ENCODE measurements around the gene ZBED3. TPM values are rescaled to one million over a fixed set of nuclear protein-coding genes. Genes with fewer than 3 reads are reported as not detected.

Gene ZBED3
- total RNA-seq, 4 donors from 2014 or later: 5.7 to 33.5 (median 18.4) TPM

DNA sequence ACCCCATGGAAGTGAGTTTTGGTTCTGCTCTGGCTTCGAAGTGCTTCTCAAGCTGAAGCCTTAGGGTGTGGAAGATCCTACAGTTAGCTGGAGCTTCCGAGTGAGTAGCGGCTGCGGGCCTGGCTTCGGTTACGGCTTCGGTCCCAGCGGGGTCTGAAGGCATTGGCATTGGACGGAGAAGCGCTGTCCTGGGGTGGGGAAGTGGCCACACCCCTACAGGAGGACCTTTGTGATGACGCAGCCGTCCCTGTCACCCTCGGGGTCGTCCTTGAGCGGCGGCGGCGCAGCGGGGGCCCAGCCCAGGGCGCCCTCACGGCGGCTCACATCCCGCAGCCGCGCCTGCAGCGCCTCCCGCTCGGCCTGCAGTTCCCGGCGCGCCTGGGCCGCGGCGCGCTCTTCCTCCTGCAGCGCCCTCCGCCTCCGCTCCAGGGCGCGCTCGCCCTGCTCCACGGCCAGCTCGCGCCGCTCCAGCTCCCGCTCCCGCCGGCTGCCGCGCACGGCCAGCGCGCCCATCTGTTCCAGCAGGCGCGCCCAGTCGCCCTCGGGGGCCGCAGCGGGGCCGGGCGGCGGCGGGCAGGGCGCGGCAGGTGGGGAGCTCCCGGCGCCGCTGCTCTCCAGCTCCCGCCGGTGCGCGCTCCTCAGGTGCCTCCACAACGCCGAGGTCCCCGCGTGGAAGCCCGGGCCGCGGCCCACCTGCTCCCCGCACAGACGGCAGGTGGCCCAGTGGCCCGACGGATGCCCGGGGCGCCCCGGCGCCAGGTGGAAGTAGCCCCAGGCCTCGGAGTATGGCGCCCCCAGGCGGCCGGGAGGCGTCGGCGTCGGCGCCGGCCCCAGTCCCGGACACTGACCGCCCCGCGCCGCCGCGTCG is 9.9 kb downstream of the ZBED3 start:
- H3K36me3 ChIP-seq: no peaks in the 10 kb centered on the region
- 10% methylated on average over 8 to 33 of the region's 105 CpGs for WGBS, 2 donors
- H3K27me3 ChIP-seq: no peaks in the 10 kb centered on the region
- peak overlapping the region; percentile 23 to 74 (median 42) for H3K4me3 ChIP-seq
- TF ChIP-seq, protein P1, sequence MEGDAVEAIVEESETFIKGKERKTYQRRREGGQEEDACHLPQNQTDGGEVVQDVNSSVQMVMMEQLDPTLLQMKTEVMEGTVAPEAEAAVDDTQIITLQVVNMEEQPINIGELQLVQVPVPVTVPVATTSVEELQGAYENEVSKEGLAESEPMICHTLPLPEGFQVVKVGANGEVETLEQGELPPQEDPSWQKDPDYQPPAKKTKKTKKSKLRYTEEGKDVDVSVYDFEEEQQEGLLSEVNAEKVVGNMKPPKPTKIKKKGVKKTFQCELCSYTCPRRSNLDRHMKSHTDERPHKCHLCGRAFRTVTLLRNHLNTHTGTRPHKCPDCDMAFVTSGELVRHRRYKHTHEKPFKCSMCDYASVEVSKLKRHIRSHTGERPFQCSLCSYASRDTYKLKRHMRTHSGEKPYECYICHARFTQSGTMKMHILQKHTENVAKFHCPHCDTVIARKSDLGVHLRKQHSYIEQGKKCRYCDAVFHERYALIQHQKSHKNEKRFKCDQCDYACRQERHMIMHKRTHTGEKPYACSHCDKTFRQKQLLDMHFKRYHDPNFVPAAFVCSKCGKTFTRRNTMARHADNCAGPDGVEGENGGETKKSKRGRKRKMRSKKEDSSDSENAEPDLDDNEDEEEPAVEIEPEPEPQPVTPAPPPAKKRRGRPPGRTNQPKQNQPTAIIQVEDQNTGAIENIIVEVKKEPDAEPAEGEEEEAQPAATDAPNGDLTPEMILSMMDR (IDR thresholded peaks at IDR 0.05): peak; percentile 60 to 94 (median 86)
- no peak for TF ChIP-seq EP300 (IDR thresholded peaks at IDR 0.05)
- DNase-seq (ENCODE audit: low spot score in 2 of 2): peak; percentile 53 to 57
- H3K9me3 ChIP-seq: no peaks in the 10 kb centered on the region
- H3K4me1 ChIP-seq: peaks cover 0 to 11% (median 2%) of the 10 kb centered on the region in 4 donors
- peak overlapping the region in 2 of 4 donors; percentile 36 to 81 for H3K27ac ChIP-seq

DNA sequence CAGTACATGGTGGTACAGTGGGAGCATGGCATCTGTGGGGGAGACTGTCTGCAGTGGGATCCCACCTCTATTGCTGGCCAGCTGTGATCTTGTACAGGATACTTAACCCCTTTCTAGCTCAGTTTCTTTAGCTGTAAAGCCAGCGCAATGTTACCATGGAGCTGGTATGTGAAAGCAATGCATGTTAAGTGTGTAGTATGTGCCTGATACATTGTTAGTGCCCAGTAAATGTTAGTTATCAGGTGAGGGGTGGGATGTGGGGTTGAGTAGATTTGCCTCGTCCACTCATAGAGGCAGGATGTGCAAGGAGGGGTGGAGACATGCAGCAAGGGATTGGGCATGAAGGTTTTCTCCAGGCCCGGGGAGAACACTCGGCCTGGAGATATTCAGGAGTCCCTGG is 12.3 kb downstream of the ZBED3 start:
- Histone ChIP-seq H3K36me3 (peaks cover 0 to 4% (median 0%) of the 10 kb centered on the region in 3 donors), H3K4me3 (no peak overlapping the region), H3K27me3 (no peaks in the 10 kb centered on the region), H3K27ac (no peak overlapping the region), H3K4me1 (peaks cover 0 to 11% (median 2%) of the 10 kb centered on the region in 4 donors), H3K9me3 (no peaks in the 10 kb centered on the region)
- WGBS, 2 donors: 81 to 85% methylated on average over 4 of the region's 4 CpGs
- TF ChIP-seq, protein P1 (IDR thresholded peaks at IDR 0.05): no peak
- no peak for TF ChIP-seq POLR2A (IDR thresholded peaks at IDR 0.05)
- TF ChIP-seq EP300 (IDR thresholded peaks at IDR 0.05): no peak
- no peak for DNase-seq (ENCODE audit: low spot score in 2 of 2)

DNA sequence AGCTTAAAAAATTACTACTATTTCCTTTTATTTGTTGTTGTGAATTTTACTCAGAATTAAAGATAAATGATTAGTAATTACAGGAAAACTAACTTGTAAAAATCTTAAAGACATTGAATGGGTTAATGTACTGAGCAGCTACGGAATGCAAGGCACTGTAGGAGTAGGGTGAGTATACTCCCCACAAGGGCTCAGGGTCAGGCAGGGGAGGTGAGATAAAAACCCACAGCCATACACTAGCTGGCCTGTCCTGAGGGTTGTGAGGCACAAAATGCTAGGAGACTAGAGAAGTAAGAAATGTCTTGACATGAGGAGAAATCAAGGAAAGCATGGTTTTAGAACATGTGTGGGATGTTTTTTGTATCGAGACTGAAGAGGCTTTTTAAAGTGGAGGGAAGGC is 13.4 kb downstream of the ZBED3 start:
- Histone ChIP-seq H3K27me3 (no peaks in the 10 kb centered on the region), H3K27ac (no peak overlapping the region), H3K36me3 (peaks cover 0 to 10% (median 0%) of the 10 kb centered on the region in 3 donors), H3K4me3 (no peak overlapping the region), H3K9me3 (no peaks in the 10 kb centered on the region), H3K4me1 (peaks cover 0 to 11% (median 2%) of the 10 kb centered on the region in 4 donors)
- 42 to 46% methylated on average over 2 of the region's 2 CpGs for WGBS, 2 donors
- no peak for TF ChIP-seq POLR2A (IDR thresholded peaks at IDR 0.05)
- TF ChIP-seq, protein P1 (IDR thresholded peaks at IDR 0.05): no peak
- TF ChIP-seq EP300 (IDR thresholded peaks at IDR 0.05): no peak
- DNase-seq (ENCODE audit: low spot score in 2 of 2): no peak

DNA sequence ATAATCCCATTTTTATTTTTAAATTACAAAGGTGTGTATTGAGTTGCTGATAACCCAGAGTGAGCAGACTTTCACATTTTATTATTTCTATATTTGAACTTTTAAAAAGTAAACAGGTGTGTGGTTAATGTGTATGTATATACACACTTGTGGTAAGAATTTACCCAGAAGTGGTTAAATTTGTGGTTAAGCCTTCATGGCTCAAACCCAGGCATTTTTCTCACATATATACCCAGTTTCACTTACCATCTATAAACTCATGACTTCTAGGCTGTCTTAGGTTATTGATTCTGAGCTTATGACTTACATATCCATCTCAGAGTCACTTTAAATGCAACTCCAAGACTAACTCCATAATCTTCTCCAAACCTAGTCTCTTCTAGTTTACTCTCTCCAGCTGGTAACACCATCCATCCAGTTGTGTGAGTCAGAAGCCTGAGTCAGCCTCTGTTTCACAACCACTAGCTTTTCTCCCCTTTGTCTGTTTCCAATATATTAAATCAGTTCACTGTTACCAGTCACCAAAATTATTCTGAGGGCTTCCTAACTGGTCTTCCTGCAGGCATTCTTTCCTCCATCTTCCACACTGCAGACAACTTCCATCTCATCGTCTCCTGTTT is 20.2 kb downstream of the ZBED3 start:
- WGBS, 2 donors: 47 to 50% methylated on average over 1 of the region's 1 CpG
- DNase-seq (ENCODE audit: low spot score in 2 of 2): no peak
- Histone ChIP-seq H3K36me3 (peaks cover 0 to 67% (median 0%) of the 10 kb centered on the region in 3 donors), H3K4me1 (peaks cover 0 to 4% (median 0%) of the 10 kb centered on the region in 4 donors), H3K27ac (peak overlapping the region in 1 of 4 donors; percentile 46), H3K4me3 (no peak overlapping the region), H3K27me3 (no peaks in the 10 kb centered on the region), H3K9me3 (no peaks in the 10 kb centered on the region)
- TF ChIP-seq POLR2A (IDR thresholded peaks at IDR 0.05) (no peak), EP300 (IDR thresholded peaks at IDR 0.05) (no peak)
- TF ChIP-seq, protein P1 (IDR thresholded peaks at IDR 0.05): no peak

DNA sequence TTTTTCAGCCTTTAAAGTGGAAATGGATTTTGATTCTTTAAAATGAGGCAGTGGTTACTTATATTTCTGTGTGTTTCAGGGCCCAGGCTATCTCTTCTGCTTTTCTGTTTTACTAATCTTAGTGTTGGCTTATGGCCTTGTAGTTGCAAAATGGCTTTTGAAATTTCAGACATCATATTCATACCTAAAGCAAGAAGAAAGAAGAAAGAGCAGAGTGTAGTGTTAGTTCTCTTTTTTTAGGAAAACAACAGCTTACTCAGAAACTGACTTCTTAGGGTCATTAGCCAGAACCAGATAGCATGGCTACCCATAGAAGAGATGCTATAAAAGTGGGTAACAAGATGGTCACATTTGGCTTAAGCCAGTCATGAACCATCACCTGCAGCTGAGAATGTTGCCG is 20.9 kb downstream of the ZBED3 start:
- H3K27ac ChIP-seq: peak overlapping the region in 2 of 4 donors; percentile 46 to 65
- peaks cover 0 to 75% (median 0%) of the 10 kb centered on the region in 3 donors for H3K36me3 ChIP-seq
- H3K9me3 ChIP-seq: no peaks in the 10 kb centered on the region
- no peaks in the 10 kb centered on the region for H3K27me3 ChIP-seq
- DNase-seq (ENCODE audit: low spot score in 2 of 2): no peak
- H3K4me3 ChIP-seq: no peak overlapping the region
- TF ChIP-seq EP300 (IDR thresholded peaks at IDR 0.05): peak in 1 of 2 donors; percentile 8
- TF ChIP-seq POLR2A (IDR thresholded peaks at IDR 0.05): no peak
- WGBS, 2 donors: 85 to 92% methylated on average over 1 of the region's 1 CpG
- H3K4me1 ChIP-seq: peaks cover 0 to 4% (median 0%) of the 10 kb centered on the region in 4 donors

All from tibial nerve (tissue), 4 donors.